Retina (tissue), 1 donor: ENCODE measurements around the gene SGPP1.
"Not testable (repeated sequence)": the region's sequence is repeated elsewhere in the genome, so short reads cannot be mapped to it uniquely, and the experiment has no call there.

Source experiments
- DNase-seq: peaks from one replicate; pipeline ENCODE4 v3.0.0-alpha.2; 2016

Gene SGPP1

GRCh38 chr14:63672417-63673180, 55.3 kb downstream of the SGPP1 start:
- peak; percentile 4 for DNase-seq

GRCh38 chr14:63671987-63672386, 55.9 kb downstream of the SGPP1 start:
- no peak for DNase-seq

- no peak for DNase-seq
Observed at GRCh38 chr14:63670692-63671091, 57.2 kb downstream of the SGPP1 start.

DNA sequence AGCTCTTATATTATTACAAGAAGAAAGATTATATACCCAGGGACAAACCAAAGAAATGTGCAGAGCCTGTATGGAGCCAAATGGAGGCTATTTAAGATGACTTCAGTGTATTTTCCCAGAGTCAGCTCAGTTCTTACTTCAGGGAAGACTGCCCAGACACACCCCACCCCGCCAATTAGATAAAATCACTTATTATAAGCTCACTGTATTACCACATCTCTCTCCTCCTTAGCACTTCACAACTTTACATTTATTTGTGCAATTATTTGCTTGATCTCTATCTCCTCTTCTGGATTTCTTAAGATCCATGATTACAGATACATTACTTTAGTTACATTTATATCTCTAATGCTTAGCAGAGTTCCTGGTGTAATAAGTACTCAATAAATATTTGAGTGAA, 61.5 kb downstream of the SGPP1 start:
- no peak for DNase-seq

DNA sequence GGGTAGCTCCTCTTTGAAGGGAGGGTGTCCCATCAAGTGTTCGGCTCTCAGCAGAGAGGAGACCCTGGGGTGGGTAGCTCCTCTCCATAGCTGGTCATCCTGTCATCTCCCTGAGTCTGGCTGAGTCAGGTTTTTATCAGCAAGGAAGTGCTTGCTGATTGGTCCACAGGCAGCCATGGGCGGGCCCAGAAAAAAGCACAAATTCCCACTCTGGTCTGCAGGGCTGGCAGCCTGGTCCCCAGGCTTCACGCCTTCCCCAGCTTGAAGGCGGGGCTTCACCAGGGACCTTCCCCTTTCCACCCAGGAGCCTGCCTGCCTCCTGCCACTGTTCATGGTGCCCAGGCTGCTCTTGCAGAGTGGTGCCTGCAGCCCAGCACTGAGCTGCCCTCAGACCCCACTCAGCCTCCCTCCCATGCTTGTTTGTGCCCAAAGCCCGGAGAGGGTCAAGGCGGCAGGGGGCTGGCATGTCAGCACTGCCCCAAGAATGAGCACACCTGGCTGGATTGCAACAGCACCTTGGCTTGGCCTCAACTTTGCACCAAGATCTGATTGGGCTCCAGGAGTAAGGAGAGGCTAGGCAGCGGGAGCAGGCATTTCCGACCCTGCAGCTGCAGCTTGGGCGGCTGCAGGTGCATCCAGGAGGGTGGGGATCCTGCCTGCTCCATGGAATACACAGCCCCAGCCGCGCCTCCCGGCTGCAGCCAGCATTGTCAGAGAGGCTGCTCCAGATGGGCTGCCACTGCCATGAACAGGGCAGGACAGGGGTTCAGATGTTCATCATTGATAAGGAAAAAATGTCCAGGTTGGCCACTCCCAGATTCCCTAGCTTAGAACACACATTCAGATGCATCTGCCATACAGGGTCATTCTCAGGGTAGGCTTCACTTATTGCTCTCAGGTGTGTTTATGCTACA, 64.2 kb downstream of the SGPP1 start:
- no peak for DNase-seq

GRCh38 chr14:63662776-63663175, 65.1 kb downstream of the SGPP1 start:
- no peak for DNase-seq

DNA sequence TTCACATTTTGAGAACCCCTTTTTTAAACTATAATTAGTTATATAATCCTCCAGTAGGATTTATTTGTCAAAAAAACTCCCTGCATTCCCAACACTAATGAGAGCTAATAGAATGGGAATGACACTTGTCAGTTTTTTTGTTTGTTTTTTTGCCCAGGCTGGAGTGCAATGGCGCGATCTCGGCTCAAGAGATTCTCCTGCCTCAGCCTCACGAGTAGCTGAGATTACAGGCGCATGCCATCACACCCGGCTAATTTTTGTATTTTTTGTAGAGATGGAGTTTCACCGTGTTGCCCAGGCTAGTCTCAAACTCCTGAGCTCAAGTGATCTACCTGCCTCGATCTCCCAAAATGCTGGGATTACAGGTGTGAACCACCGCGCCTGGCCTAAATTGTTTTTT, 66.0 kb downstream of the SGPP1 start:
- DNase-seq, result not testable (repeated sequence)

DNA sequence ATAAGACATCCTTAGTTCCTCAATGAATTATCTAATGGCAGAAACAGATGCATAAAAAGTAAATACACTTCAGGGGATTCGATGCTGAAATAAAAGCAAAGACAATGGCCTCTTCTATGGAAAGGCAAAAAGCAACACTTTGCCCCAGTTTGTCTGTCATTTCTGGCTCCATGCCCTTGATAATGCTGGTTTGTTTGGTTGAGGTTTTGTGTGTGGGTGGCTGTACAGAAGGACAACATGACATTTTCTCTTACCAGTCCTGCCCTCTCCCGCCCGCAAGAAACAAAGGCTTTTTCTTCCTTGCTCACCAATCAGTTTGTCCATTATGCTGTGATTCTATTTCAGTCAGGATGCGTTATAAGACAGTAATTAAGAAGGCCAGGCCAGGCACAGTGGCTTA, 68.1 kb downstream of the SGPP1 start:
- DNase-seq, result no peak

DNA sequence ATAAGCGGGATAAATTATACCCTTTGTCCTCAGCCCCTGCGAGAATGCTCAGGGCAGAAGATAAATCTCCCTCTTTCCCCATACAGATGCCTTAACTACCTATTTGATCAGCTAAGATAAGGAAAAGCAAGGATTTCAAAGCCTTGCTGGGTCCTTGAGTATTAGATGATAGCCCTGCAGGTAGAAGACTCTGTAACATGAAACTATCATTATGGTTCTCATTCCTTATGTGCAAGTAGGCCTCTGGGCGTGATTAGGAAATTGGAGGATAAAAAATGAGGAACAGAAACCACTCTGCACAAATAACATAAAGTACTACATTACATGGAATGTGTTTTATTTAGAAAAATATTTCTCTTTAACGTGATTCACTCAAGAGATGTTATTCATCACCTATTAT, 71.7 kb downstream of the SGPP1 start:
- DNase-seq, result no peak

- no peak for DNase-seq
Observed at GRCh38 chr14:63654936-63655335, 72.9 kb downstream of the SGPP1 start.

- DNase-seq, result no peak
Observed at GRCh38 chr14:63654346-63654745, 73.5 kb downstream of the SGPP1 start.

- no peak for DNase-seq
Observed at GRCh38 chr14:63652406-63652805, 75.5 kb downstream of the SGPP1 start.

GRCh38 chr14:63650256-63650952, 77.5 kb downstream of the SGPP1 start:
- no peak for DNase-seq

DNA sequence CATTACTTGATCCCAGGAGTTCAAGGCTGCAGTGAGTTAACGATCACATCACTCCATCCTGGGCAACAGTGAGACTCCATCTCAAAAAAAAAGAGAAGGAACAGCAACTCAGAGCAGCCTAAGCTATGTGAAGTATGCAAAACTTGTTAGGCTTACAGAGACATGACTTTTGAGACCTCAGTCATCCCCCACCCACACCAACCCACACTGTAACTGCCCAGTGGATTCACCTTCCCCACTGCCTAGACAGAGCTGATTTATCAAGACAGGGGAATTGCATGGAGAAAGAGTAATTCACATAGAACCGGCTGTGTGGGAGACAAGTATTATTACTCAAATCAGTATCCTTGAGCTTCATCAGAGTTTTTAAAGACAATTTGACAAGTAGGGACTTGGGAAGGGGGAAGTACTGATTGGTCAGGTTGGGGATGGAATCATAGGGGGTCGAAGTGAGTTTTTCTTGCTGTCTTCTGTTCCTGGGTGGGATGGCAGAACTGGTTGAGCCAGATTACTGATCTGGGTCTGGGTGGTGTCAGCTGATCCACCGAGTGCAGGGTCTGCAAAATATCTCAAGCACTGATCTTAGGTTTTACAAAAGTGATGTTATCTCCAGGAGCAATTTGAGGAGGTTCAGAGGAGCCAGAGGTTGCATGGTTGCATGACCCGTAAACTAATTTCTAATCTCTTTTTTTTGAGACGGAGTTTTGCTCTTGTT, 80.0 kb downstream of the SGPP1 start:
- no peak for DNase-seq

DNA sequence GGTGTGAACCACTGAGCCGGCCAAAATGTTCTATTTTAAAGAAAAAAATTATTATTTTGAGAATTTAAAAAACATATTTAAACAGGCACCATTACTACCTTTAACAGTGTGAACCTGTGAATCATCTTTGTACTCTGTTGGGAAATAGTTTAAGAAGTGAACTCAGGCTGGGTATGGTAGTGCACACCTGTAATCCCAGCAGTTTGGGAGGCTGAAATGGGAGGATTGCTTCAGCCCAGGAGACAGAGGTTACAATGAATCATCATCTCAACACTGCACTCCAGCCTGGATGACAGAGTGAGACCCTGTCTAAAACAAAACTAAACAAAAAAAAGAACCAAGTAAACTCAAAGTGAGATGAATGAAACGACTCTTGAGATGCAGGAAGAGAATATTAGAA, 83.1 kb downstream of the SGPP1 start:
- DNase-seq, result no peak

DNA sequence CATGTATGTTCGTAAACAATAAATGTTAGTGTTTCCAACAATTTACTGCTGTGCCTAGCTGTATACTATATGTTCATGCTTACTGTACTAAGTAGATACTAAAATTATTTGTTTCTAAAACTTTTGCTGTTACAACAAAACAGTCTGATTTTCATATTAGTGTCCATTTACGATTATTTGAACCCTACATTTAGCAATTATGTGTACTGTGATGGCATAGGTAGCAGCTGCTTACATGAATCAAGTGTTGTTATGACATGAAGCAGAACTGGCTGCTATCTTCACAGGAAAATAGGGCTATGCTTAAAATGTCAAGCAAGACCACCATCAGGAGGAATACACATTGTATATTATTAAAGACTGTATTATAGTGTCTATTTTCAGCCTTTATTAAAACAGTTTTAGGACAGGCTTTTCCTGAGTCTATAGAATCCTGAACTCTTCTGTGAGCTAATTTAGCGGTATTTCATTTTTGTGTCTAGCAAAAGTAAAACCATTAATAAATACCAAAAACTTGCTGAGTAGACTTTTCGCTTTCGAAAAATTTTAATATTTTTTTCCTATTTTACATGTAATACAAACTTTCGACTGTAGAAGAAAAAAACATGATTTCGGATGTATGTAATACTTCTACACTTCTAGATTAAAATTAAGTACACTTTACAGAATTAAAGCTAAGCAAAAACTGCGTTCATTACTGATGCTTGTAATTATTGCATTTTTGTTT, 85.0 kb downstream of the SGPP1 start:
- no peak for DNase-seq

- peak; percentile 96 for DNase-seq
Observed at GRCh38 chr14:63642229-63642611, 85.6 kb downstream of the SGPP1 start.

DNA sequence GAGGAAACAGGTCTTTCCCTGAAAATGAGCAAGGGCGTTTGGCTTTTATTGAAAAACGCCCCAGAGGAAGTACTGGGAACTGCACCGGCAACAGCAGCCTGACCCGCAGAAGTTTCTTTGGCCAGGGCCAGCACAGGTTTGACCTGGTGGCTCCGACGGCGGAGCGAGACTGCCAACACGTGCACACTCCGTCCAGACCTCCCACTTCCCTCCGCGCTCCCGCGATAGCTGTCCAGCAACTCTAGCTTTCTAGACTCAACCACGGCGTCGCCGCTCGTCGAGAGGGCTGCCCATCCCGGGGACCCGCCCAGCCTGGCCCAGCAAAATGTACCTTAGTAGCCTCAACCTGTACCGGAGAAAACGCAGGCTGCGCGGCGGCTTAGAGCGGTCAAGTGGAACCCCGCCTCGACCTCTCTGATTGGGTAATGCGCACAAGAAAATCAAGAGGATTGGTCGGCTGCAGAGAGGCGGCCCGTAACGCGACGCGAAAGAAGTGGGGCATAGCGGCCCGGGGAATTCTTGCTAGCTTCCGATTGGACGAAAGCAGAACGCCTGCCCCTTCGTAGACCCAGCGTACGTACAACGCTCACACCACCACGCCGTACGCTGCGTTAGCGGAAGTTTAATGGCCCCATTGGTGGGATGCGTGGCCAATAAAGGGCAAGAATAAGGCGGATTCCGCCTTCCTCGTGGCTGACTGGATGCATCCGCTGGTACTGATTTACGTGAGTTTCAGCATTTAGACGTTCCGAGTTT, 86.2 kb downstream of the SGPP1 start, which contains the start of gene WDR89:
Gene WDR89 (minus strand): TSS at position 399 of the 756 bp plus-strand sequence. CDS start 41,929 bp downstream, outside the sequence.
- DNase-seq, result peak; percentile 98

DNA sequence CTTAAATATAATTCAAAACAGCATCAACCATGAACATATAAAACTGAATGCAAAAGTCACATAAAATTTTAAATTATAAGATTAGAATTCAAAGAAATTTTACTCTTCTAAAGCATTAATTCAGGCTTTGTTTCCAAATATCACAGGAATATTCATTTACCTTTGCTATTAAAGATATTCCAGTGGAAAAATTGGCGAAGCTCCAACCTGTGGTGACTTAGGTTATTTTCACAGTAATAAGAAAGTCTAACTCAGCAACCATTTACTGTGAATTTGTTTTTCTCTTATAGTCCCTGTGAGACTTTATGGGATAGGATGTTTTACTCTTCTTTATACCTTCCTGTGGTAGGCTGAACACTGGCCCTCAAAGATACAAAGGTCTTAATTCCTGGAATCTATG, 89.4 kb downstream of the SGPP1 start:
- no peak for DNase-seq

DNA sequence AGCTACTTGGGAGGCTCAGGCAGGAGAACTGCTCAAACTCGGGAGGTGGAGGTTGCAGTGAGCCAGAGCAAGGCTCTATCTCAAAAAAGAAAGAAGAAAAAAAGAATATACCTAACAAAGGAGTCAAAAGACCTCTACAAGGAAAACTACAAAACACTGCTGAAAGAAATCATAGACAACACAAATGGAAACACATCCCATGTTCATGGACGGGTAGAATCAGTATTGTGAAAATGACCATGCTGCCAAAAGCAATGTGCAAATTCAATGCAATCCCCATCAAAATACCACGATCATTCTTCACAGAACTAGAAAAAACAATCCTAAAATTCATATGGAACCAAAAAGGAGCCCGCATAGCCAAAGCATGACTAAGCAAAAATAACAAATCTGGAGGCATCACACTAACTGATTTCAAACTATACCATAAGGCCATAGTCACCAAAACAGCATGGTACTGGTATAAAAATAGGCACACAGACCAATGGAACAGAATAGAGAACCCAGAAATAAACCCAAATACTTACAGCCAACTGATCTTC, 91.7 kb downstream of the SGPP1 start:
- DNase-seq, result not testable (repeated sequence)
